NCI-H69 (cell line): Measurements from ENCODE around the gene TNFAIP8.

Experiments
- DNase-seq: peaks from one replicate; lab custom pipeline; 2025; lab: John Stamatoyannopoulos, UW

Gene TNFAIP8

DNA sequence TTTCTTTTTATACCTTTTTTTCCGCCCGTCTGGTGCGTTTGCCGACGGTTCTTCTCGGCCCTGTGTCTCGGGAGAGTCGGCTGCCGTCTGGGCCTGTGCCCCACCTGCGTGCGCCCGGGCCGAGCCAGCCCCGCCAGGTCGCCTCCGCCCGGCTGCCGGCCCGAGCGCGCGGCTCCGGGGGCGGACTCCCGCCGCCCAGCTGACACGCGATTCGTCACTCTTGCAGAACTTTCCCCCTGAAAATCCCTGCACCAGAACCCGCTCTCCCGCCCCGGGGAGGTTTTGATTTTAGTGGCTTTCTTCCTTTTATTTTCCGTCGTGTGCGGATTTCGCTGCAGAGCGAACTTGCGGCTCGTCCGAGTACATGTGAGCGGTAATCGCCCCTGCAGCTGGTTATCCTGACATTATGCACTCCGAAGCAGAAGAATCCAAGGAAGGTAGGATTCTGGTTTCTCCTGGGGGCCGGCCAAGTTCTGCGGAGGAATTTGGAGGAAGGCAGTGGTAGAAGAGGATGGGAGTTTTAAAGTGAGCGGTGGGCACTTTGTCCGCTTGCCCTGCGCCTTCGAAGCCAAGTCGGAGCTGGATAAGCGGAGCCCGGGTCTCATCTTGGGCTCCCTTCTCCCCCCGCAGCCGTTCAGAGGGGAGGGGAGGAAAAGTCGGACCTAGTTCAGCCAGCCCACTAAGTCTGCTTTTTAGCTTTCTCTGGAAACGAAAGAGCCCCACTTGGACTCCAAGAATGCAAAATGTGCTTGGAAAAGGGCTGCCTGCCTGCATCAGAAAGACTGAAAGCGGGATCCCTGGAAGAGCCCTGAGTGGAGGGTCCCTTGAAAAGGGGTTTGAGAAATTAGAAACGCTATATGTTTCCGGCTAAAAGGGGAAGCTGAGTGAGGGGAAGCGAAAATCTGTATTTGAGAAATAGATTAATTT, at the start of gene TNFAIP8:
TSS of gene TNFAIP8 (plus strand) at position 335 of the 927 bp plus-strand sequence. CDS start at position 407, 72 bp downstream.
- peak; percentile 64 for DNase-seq

DNA sequence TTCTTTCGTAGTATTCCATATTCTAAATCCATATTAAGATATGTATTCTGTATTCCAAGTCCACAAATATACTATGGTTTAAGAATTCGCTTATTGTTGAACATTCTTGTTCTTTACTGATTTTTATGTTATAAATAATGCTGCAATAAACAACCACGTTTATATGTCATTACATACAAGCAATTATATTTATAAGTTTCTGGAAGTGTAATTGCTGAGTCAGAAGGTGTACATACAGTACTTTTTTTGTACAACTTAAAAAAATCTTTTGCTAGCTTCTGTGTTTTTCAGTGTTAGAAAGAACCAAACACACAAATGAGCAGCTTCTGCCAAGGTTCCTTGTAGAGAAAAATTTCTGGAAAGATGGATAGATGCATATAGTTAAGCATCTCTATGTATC, 48.6 kb upstream of the TNFAIP8 start:
- no peak for DNase-seq

DNA sequence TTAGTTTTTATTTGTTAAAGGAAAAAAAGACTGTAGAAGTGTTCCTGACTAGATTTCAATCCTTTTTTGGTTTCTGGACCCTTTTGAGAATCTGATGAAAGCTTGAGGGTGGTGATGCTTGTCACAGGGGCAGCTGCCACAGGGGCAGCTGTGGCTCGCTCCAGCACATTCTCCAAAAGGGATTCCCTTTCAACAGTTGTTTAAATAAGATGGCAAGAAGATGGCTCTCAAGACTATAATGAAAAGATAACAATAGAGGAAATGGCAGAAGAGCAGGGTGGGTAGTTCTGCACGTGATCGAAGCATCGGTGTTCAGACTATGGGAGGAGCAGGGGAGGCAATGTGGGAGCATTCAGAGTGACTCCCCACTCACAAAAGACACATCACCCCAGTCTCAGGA, 46.5 kb upstream of the TNFAIP8 start:
- no peak for DNase-seq

- no peak for DNase-seq
Measured at GRCh38 chr5:119311688-119312087, 44.1 kb upstream of the TNFAIP8 start.

GRCh38 chr5:119312403-119312802, 43.4 kb upstream of the TNFAIP8 start:
- no peak for DNase-seq

- no peak for DNase-seq
Measured at GRCh38 chr5:119313197-119313596, 42.6 kb upstream of the TNFAIP8 start.

DNA sequence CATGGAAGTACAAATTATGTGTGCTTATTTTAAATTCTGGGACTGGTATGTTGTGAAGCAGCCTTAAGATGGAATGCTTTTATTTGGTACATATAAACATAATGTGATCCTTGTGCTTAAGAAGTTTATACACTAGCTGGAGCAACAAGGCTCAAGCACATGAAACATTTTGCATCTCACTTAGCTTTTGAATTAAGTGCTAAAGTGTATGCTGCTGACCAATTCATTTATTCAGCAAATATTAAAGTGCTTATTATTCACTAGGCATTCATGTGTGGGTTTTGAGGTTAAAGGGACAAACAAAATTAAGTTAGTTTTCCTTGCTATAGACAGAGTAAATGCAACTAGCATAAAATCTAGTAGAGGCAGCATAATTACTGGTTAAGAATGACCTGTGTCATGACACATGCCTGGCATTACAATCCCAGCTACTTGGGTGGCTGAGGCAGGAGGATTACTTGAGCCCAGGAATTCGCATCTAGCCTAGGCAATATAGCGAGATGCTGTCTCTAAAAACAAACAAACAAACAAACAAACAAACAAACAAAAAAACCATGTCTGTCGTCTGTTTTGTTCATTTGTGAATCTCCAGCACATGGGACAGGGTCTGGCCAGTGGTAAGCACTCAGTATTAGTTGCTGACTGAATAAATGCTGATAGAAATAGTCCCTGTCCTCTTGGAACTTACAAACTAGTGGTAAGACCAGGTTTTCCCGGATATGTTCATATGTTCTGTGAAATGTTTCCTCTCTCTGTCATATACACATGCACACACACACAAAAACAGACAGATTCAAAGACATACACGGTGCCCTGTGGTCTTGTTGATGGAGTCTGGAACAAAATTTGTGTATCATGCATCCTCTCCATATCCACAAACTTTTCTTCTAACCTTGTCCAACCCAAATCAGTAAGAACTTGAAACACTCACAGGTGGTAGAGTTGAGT, 41.9 kb upstream of the TNFAIP8 start:
- no peak for DNase-seq

- DNase-seq, result peak; percentile 92
Measured at GRCh38 chr5:119315516-119315949, 40.3 kb upstream of the TNFAIP8 start.

DNA sequence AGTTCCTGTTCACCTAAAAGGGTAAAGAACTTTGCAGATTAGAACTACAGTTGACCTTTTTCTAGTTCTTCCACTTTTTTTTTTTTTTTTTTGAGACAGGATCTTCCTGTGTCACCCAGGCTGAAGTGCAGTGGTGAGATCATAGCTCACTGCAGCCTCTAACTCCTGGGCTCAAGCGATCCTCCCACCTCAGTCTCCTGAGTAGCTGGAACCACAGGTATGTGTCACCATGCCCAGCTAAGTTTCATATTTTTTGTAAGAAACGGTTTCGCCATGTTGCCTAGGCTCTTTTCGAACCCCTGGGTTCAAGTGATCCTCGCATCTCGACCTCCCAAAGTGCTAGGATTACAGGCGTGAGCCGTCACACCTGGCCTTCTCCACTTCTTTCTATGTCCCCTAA, 39.7 kb upstream of the TNFAIP8 start:
- no peak for DNase-seq

- no peak for DNase-seq
Measured at GRCh38 chr5:119316906-119317305, 38.9 kb upstream of the TNFAIP8 start.

GRCh38 chr5:119318256-119318894, 37.4 kb upstream of the TNFAIP8 start:
- peak; percentile 72 for DNase-seq

DNA sequence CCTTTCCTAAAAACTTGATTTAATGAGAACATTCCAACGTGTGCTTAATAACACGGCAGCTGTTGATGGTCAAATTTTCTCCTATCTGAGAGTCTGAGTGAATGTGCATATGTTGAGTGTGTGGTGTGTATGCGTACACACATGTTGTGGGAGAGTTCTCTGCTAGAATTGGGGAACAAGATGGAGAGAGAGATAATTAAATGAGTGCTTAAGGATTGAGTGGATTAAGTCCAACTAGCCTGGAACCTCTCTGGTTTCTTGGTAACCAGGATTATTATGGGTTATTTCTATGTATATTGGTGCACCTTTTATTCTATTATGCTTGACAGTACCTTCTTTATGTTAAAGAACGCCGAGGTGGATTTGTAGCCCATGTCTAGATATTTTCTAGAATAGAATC, 36.4 kb upstream of the TNFAIP8 start:
- no peak for DNase-seq

DNA sequence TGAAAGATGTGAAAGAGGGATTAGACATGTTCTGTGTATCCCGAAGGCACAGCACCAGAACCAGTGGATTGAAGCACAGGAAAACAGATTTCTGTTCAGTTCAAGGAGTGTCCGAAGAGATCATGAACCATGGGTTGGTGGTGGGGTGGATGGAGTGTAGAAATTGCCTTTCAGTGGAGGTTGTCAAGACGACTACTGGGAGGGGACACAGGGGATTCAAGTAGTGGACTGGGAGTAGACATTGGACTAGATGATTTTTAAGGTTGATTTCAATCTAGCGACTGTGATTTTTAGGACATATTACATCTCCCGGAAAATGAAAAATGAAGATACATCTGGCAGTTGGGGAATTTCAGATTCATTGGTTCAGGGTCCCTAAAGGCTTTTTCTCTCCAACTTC, 35.9 kb upstream of the TNFAIP8 start:
- DNase-seq, result no peak

- peak; percentile 49 for DNase-seq
Measured at GRCh38 chr5:119321569-119322311, 34.1 kb upstream of the TNFAIP8 start.

GRCh38 chr5:119322312-119322947, 33.4 kb upstream of the TNFAIP8 start:
- peak; percentile 56 for DNase-seq

- DNase-seq, result peak; percentile 75
Measured at GRCh38 chr5:119322948-119323537, 32.8 kb upstream of the TNFAIP8 start.

GRCh38 chr5:119323601-119324000, 32.2 kb upstream of the TNFAIP8 start:
- DNase-seq, result peak; percentile 99

- no peak for DNase-seq
Measured at GRCh38 chr5:119324842-119325241, 31.0 kb upstream of the TNFAIP8 start.

GRCh38 chr5:119327018-119327417, 28.8 kb upstream of the TNFAIP8 start:
- DNase-seq, result no peak
